ENCODE results near the gene WARS2. TPM values are rescaled to one million over a fixed set of nuclear protein-coding genes. Genes with fewer than 3 reads are reported as not detected.

Gene WARS2
- total RNA-seq, 1 experiment from 2014 or later = 10.5 TPM

DNA sequence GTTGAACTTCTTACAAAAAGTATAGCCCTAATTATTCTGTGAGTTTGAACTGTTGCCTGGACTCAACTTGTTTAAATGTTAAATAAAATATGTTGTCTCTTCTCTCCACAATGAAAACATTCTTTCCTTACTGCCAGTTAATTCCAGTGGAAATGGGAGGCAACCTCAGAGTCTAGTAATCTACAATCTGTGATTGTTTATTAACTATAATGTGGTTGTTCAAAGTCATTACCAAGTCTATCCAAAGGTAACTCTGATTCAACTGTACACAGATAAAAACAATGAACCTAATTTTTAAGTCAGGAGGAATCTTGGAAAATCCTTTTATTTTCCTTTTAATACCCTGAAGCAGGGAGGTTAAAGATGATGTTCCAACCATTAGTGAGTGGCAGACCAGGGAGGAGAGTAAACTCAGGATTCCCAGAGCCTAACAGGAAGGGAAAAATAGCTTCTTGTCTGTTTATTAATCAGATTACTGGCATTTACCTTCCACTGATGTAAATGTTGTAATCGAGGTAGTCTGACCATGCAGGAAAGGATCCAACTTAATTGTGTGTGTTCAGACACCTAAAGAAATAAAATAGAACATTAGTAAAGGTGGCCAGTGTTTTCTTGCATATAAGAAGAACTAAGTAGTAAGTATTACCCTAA, 95.2 kb downstream of the WARS2 start:
- intact Hi-C loops (cut with micrococcal nuclease) = no loop called here
- ATAC-seq = no peak
- DNase-seq (ENCODE audit: low read depth, low spot score) = no peak
- Histone ChIP-seq H3K9ac (ENCODE audit: low read length) (no peak overlapping the region), H3K9me3 (ENCODE audit: control insufficient read depth in 1 of 2, insufficient read depth in 1 of 2, low read depth in 1 of 2, low read length in 2 of 2) (no peaks in the 10 kb centered on the region), H4K20me1 (ENCODE audit: insufficient read depth) (no peaks in the 10 kb centered on the region), H3K9me2 (ENCODE audit: insufficient read depth) (no peaks in the 10 kb centered on the region), H3K36me3 (ENCODE audit: control insufficient read depth in 1 of 2, insufficient read depth in 2 of 2, low read length in 2 of 2) (no peaks in the 10 kb centered on the region), H3K79me2 (ENCODE audit: insufficient read depth, low read length) (no peaks in the 10 kb centered on the region), H3K4me2 (ENCODE audit: low read length) (no peak overlapping the region), H3K27ac (ENCODE audit: low read depth, low read length) (no peak overlapping the region), H3K27me3 (ENCODE audit: insufficient read depth, low read length) (no peaks in the 10 kb centered on the region), H3K4me1 (ENCODE audit: control insufficient read depth in 1 of 2, insufficient read depth in 2 of 2, low read length in 2 of 2) (no peaks in the 10 kb centered on the region), H2AFZ (ENCODE audit: low read depth, low read length, poor library complexity, severe bottlenecking) (no peak overlapping the region), H3K4me3 (replicated peaks in 1 of 2; ENCODE audit: low read depth in 1 of 2, low read length in 2 of 2) (no peak overlapping the region)
- POLR2A ChIA-PET = no interaction called here
- TF ChIP-seq ZFX (IDR thresholded peaks at IDR 0.05) = no peak
- TF ChIP-seq, protein P1, sequence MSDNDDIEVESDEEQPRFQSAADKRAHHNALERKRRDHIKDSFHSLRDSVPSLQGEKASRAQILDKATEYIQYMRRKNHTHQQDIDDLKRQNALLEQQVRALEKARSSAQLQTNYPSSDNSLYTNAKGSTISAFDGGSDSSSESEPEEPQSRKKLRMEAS (IDR thresholded peaks at IDR 0.05) = no peak
- TF ChIP-seq EZH2 (IDR thresholded peaks at IDR 0.05) = no peak
- TF ChIP-seq ELF1 (IDR thresholded peaks at IDR 0.05; ENCODE audit: borderline replicate concordance, low read depth) = no peak
- BruUV-seq (replicated peaks) = no TSS peak
- CTCF ChIA-PET = no interaction called here
- RAD21 ChIA-PET (ENCODE audit: low non-redundant PET in 1 of 2, low total read pairs in 2 of 2, uncharacterized antibody in 2 of 2, unreplicated experiment in 2 of 2) = no interaction called here

DNA sequence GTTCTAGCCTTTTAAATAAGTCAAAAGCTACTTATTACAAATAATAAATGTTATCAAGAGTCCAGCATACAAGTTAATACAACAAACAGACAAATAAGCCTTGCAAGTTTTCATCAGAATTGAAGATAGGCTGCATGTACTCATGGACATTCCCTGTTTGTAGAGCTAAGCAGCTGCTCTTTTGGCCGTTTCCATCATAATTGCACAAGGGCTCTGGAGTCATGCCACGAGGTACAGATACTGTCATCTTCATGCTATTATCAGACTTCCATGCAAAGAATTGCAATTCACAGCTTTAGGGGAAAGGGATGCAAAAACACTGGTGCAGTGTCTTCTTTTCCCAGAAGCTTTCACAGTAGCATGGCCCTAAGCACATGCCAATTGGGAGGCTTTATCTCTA, 99.5 kb downstream of the WARS2 start:
- Histone ChIP-seq H3K9me2 (ENCODE audit: insufficient read depth) (no peaks in the 10 kb centered on the region), H3K4me1 (ENCODE audit: control insufficient read depth in 1 of 2, insufficient read depth in 2 of 2, low read length in 2 of 2) (no peaks in the 10 kb centered on the region), H3K36me3 (ENCODE audit: control insufficient read depth in 1 of 2, insufficient read depth in 2 of 2, low read length in 2 of 2) (no peaks in the 10 kb centered on the region), H3K9ac (ENCODE audit: low read length) (no peak overlapping the region), H4K20me1 (ENCODE audit: insufficient read depth) (no peaks in the 10 kb centered on the region), H3K9me3 (ENCODE audit: control insufficient read depth in 1 of 2, insufficient read depth in 1 of 2, low read depth in 1 of 2, low read length in 2 of 2) (no peaks in the 10 kb centered on the region), H3K27ac (ENCODE audit: low read depth, low read length) (no peak overlapping the region), H3K27me3 (ENCODE audit: insufficient read depth, low read length) (no peaks in the 10 kb centered on the region), H2AFZ (ENCODE audit: low read depth, low read length, poor library complexity, severe bottlenecking) (no peak overlapping the region), H3K4me2 (ENCODE audit: low read length) (no peak overlapping the region), H3K4me3 (replicated peaks in 1 of 2; ENCODE audit: low read depth in 1 of 2, low read length in 2 of 2) (no peak overlapping the region), H3K79me2 (ENCODE audit: insufficient read depth, low read length) (no peaks in the 10 kb centered on the region)
- ChIA-PET POLR2A (no interaction called here), CTCF (no interaction called here), RAD21 (ENCODE audit: low non-redundant PET in 1 of 2, low total read pairs in 2 of 2, uncharacterized antibody in 2 of 2, unreplicated experiment in 2 of 2) (no interaction called here)
- no peak for TF ChIP-seq ELF1 (IDR thresholded peaks at IDR 0.05; ENCODE audit: borderline replicate concordance, low read depth)
- no peak for TF ChIP-seq SRF (IDR thresholded peaks at IDR 0.05; ENCODE audit: low read depth)
- no peak for TF ChIP-seq EZH2 (IDR thresholded peaks at IDR 0.05)
- TF ChIP-seq SIN3A (IDR thresholded peaks at IDR 0.05; ENCODE audit: low read depth) = no peak
- TF ChIP-seq, protein P2, sequence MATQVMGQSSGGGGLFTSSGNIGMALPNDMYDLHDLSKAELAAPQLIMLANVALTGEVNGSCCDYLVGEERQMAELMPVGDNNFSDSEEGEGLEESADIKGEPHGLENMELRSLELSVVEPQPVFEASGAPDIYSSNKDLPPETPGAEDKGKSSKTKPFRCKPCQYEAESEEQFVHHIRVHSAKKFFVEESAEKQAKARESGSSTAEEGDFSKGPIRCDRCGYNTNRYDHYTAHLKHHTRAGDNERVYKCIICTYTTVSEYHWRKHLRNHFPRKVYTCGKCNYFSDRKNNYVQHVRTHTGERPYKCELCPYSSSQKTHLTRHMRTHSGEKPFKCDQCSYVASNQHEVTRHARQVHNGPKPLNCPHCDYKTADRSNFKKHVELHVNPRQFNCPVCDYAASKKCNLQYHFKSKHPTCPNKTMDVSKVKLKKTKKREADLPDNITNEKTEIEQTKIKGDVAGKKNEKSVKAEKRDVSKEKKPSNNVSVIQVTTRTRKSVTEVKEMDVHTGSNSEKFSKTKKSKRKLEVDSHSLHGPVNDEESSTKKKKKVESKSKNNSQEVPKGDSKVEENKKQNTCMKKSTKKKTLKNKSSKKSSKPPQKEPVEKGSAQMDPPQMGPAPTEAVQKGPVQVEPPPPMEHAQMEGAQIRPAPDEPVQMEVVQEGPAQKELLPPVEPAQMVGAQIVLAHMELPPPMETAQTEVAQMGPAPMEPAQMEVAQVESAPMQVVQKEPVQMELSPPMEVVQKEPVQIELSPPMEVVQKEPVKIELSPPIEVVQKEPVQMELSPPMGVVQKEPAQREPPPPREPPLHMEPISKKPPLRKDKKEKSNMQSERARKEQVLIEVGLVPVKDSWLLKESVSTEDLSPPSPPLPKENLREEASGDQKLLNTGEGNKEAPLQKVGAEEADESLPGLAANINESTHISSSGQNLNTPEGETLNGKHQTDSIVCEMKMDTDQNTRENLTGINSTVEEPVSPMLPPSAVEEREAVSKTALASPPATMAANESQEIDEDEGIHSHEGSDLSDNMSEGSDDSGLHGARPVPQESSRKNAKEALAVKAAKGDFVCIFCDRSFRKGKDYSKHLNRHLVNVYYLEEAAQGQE (IDR thresholded peaks at IDR 0.05; ENCODE audit: low read depth) = no peak
- no peak for TF ChIP-seq CBX3 (IDR thresholded peaks at IDR 0.05; ENCODE audit: low read depth)
- TF ChIP-seq JUND (IDR thresholded peaks at IDR 0.05) = no peak
- TF ChIP-seq, protein P1 (IDR thresholded peaks at IDR 0.05) = no peak
- no peak for TF ChIP-seq SP1 (IDR thresholded peaks at IDR 0.05; ENCODE audit: low read depth)
- no peak for TF ChIP-seq ZNF274 (IDR thresholded peaks at IDR 0.05; ENCODE audit: low read depth, low read length)
- intact Hi-C loops (cut with micrococcal nuclease) = no loop called here
- DNase-seq (ENCODE audit: low read depth, low spot score) = no peak
- no TSS peak for BruUV-seq (replicated peaks)
- no peak for ATAC-seq
